ACC112 (cell line): ENCODE data around the gene LCK.
A peak's percentile ranks its signal among the peaks of the same experiment; 100 is the strongest.
"Not testable (repeated sequence)": the region's sequence is repeated elsewhere in the genome, so short reads cannot be mapped to it uniquely, and the experiment has no call there.

ENCODE experiments used
- H2AFZ ChIP-seq: fragments of 200-600 bp; sonication (generic); one replicate; pipeline ENCODE4 v1.6.0; 2017; ENCODE audit warnings: antibody characterized with exemption, low read length; ENCODE audit not compliant: unreplicated experiment
- H3K27ac ChIP-seq: fragments of 200-600 bp; sonication (generic); 2 replicates; pipeline ENCODE4 v1.5.1; 2014; ENCODE audit warnings: low read depth, mild to moderate bottlenecking, antibody characterized with exemption, low read length, moderate library complexity
- H3K27me3 ChIP-seq: fragments of 200-600 bp; sonication (generic); 2 replicates; pipeline ENCODE4 v1.6.1; 2014; ENCODE audit warnings: mild to moderate bottlenecking, antibody characterized with exemption, low read length, moderate library complexity, mixed read lengths; ENCODE audit not compliant: insufficient read depth
- H3K36me3 ChIP-seq: fragments of 200-600 bp; sonication (generic); 2 replicates; pipeline ENCODE4 v1.6.1; 2016; ENCODE audit warnings: mild to moderate bottlenecking, antibody characterized with exemption, low read length, moderate library complexity, mixed read lengths; ENCODE audit not compliant: insufficient read depth
- H3K4me1 ChIP-seq: fragments of 200-600 bp; sonication (generic); one replicate; pipeline ENCODE4 v1.6.1; 2016; ENCODE audit warnings: low read length, mixed read lengths; ENCODE audit not compliant: insufficient read depth, unreplicated experiment, control insufficient read depth
- H3K4me3 ChIP-seq: fragments of 200-600 bp; sonication (generic); 2 replicates; pipeline ENCODE4 v1.5.1; 2014; ENCODE audit warnings: mild to moderate bottlenecking, low read depth, low read length
- H3K79me2 ChIP-seq: fragments of 200-600 bp; sonication (generic); one replicate; pipeline ENCODE4 v1.6.0; 2016; ENCODE audit warnings: low read length; ENCODE audit not compliant: control insufficient read depth, unreplicated experiment, insufficient read depth

The LCK gene

DNA sequence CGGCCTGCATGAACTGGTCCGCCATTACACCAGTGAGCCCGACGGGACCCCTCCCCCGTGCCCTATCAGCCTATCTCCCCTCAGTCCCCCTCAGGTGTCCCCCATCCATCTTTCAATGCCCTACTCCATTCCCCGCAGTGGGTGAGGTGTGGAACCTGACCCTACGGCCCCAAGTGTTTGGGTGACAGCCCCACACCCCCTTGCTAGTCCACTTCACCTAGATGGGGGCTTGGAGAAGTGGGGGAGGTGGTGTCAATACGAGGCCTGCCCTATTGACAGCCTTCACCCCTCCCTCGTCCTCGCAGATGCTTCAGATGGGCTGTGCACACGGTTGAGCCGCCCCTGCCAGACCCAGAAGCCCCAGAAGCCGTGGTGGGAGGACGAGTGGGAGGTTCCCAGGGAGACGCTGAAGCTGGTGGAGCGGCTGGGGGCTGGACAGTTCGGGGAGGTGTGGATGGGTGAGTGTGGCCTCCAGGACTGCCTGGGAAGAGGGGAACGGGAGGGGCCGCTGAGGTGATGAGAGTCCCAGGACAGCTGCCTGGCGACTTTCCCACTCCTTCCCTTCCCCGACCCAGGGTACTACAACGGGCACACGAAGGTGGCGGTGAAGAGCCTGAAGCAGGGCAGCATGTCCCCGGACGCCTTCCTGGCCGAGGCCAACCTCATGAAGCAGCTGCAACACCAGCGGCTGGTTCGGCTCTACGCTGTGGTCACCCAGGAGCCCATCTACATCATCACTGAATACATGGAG lies 25.1 kb downstream of the LCK start:
- no peak overlapping the region for H3K4me3 ChIP-seq
- no peaks in the 10 kb centered on the region for H3K79me2 ChIP-seq
- peaks cover 43% of the 10 kb centered on the region for H3K27me3 ChIP-seq
- no peak overlapping the region for H2AFZ ChIP-seq
- no peaks in the 10 kb centered on the region for H3K36me3 ChIP-seq
- H3K27ac ChIP-seq, result no peak overlapping the region
- H3K4me1 ChIP-seq, result no peaks in the 10 kb centered on the region

DNA sequence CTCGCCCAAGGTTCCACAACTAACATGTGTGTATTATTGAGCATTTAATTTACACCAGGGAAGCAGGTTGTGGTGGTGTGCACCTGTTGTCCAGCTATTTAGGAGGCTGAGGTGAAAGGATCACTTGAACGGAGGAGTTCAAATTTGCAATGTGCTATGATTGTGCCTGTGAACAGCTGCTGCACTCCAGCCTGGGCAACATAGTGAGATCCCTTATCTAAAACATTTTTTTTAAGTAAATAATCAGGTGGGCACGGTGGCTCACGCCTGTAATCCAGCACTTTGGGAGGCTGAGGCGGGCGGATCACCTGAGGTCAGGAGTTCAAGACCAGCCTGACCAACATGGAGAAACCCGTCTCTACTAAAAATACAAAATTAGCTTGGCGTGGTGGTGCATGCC lies 33.7 kb downstream of the LCK start:
- not testable (repeated sequence) for H3K4me3 ChIP-seq, H3K4me1 ChIP-seq, H3K36me3 ChIP-seq, H3K27ac ChIP-seq, H2AFZ ChIP-seq, H3K27me3 ChIP-seq, H3K79me2 ChIP-seq

DNA sequence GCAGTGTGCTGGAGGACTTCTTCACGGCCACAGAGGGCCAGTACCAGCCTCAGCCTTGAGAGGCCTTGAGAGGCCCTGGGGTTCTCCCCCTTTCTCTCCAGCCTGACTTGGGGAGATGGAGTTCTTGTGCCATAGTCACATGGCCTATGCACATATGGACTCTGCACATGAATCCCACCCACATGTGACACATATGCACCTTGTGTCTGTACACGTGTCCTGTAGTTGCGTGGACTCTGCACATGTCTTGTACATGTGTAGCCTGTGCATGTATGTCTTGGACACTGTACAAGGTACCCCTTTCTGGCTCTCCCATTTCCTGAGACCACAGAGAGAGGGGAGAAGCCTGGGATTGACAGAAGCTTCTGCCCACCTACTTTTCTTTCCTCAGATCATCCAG lies 34.6 kb downstream of the LCK start:
- H3K79me2 ChIP-seq, result no peaks in the 10 kb centered on the region
- no peak overlapping the region for H2AFZ ChIP-seq
- H3K36me3 ChIP-seq, result no peaks in the 10 kb centered on the region
- no peak overlapping the region for H3K27ac ChIP-seq
- H3K4me3 ChIP-seq, result no peak overlapping the region
- H3K27me3 ChIP-seq, result no peaks in the 10 kb centered on the region
- H3K4me1 ChIP-seq, result no peaks in the 10 kb centered on the region

DNA sequence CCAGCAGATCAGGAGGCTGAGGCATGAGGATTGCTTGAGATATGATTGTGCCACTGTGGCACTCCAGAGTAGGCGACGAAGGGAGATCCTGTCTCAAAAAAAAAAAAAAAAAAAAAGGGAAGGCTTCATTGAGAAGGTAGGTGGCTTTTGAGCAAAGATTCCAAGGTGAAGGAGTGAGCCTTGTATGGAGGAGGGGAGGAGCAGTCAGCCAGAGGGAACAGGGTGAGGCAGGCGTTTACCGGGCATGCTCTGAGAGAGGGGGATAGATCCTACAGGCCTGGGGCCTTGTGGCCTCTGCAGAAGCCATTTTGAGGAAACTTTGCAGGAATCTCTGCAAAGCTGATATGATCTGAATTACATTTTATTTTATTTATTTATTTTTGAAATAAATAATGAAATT lies 35.7 kb downstream of the LCK start:
- H3K79me2 ChIP-seq, result no peaks in the 10 kb centered on the region
- no peak overlapping the region for H2AFZ ChIP-seq
- H3K36me3 ChIP-seq, result no peaks in the 10 kb centered on the region
- peaks cover 6% of the 10 kb centered on the region for H3K4me1 ChIP-seq
- no peak overlapping the region for H3K4me3 ChIP-seq
- H3K27me3 ChIP-seq, result no peaks in the 10 kb centered on the region
- H3K27ac ChIP-seq, result no peak overlapping the region

DNA sequence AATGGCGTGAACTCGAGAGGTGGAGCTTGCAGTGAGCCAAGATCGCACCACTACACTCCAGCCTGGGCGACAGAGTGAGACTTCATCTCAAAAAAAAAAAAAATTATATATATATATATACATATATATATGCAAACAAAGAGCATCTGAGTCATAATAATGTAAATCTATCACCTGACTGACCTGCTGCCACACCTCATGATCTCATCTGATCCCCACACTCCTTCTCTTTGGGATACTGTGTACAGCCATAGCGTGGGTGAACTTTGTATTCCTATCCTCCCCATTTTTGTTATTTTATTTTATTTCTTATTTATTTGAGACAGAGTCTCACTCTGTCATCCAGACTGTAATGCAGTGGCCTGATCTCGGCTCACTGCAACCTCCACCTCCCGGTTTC lies 38.2 kb downstream of the LCK start:
- Histone ChIP-seq H3K79me2 (peaks cover 14% of the 10 kb centered on the region), H3K27ac (no peak overlapping the region), H3K4me3 (no peak overlapping the region), H2AFZ (no peak overlapping the region), H3K4me1 (peaks cover 6% of the 10 kb centered on the region), H3K36me3 (no peaks in the 10 kb centered on the region), H3K27me3 (no peaks in the 10 kb centered on the region)

DNA sequence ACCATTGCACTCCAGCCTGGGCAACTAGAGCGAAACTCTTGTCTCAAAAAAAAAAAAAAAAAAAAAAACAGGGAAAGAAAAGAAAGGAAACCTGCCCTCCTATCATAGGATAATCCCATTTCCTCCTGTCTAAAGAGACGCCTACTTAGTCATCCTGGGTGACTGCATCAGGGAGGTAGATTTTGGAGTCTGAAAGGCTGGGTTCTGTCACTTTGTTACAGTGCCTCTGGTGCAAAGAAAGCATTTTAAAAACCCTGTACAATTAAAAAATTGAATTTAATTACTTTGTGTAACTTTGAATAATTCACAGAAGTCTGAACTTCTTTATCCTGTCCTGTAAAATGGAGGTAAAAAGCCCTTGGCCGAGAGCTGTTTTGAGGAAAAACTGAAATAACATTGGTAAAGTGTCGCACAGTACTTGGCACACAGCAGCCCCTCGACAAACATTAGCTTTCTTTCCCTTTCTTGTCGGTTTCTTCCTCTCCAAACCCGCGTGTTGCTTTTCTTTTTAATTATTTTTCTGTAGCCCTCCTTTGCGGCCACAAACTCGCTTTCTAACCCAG lies 40.2 kb downstream of the LCK start:
- Histone ChIP-seq H3K4me1 (peaks cover 6% of the 10 kb centered on the region), H3K27ac (peak overlapping the region; percentile 20), H3K4me3 (peak overlapping the region; percentile 91), H3K79me2 (peaks cover 21% of the 10 kb centered on the region), H2AFZ (peak overlapping the region; percentile 69), H3K36me3 (no peaks in the 10 kb centered on the region), H3K27me3 (no peaks in the 10 kb centered on the region)

DNA sequence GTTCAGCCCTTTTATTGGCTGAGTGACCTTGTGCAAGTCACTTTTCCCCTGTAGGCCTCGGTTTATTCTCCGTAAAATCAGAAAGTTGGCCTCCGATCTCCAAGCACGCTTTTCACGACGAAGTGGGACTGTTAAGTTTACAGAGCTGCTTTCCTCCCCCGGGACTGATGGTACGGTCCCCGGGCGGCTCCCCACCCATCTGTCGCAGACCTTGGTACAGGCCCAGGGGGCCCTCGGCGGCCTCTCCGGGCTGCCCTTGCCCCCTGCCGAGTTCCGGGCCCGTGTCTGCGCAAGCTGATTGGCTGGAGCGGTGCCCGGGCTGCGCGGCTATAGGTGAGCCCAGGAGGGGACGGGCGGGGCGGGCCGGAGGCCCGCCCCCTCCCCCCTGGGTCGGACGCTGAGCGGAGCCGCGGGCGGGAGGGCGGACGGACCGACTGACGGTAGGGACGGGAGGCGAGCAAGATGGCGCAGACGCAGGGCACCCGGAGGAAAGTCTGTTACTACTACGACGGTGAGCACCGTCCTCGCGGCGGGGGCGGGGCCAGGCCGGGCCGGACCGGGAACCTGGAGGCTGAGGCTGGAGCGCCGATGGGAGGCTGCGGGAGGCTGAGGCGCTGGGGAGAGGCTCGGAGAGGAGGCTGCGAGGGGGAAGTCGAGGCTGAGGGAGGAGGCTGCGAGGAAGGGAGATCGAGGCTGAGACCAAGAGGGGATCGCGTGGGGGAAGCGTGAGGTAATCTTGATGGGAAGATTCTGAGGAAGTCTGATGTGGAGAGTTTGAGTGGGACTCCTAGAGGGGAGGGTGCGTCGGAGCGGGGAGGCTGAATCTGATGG lies 40.9 kb downstream of the LCK start, which contains the start of gene HDAC1:
Gene HDAC1 (plus strand): TSS at position 376 of the 831 bp plus-strand sequence. CDS start 87 bp downstream, at position 463.
- Histone ChIP-seq H3K36me3 (no peaks in the 10 kb centered on the region), H3K79me2 (peaks cover 27% of the 10 kb centered on the region), H3K27ac (peak within 1 kb of the TSS; percentile 20), H3K27me3 (no peaks in the 10 kb centered on the region), H2AFZ (peak within 1 kb of the TSS; percentile 90), H3K4me1 (peaks cover 6% of the 10 kb centered on the region), H3K4me3 (peak within 1 kb of the TSS; percentile 91)

DNA sequence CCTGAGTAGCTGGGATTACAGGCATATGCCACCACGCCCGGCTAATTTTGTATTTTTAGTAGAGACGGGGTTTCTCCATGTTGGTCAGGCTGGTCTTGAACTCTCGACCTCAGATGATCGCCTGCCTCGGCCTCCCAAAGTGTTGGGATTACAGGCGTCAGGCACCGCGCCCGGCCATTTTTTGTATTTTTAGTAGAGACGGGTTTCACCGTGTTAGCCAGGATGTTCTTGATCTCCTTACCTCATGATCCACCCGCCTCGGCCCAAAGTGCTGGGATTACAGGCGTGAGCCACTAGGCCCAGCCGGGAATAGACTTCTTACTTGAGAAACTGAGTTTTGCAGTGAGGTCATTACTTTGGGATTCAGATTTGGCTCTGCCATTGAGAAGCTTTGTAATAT lies 47.1 kb downstream of the LCK start:
- H3K36me3 ChIP-seq, H3K4me3 ChIP-seq, H3K27ac ChIP-seq, H2AFZ ChIP-seq, H3K4me1 ChIP-seq, H3K27me3 ChIP-seq: not testable (repeated sequence)
- H3K79me2 ChIP-seq, result peaks cover 30% of the 10 kb centered on the region

DNA sequence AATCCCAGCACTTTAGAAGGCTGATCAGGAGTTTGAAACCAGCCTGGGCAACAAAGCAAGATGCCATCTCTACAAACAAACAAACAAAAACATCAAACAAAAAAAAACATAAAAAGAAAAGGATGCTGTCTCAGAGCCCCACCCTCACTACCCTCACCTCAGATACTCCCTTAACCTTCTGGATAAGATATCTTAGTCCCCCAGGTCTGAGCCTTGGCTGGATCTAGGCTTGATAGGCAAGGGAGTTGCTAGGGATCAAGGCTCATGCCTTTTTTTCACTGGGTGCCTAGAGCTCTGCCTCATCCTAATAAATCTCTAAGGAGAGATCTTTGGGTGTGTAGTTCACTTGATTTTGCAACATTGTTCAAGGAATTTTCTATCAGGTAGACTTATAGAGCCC lies 48.3 kb downstream of the LCK start:
- H3K36me3 ChIP-seq, result peaks cover 18% of the 10 kb centered on the region

DNA sequence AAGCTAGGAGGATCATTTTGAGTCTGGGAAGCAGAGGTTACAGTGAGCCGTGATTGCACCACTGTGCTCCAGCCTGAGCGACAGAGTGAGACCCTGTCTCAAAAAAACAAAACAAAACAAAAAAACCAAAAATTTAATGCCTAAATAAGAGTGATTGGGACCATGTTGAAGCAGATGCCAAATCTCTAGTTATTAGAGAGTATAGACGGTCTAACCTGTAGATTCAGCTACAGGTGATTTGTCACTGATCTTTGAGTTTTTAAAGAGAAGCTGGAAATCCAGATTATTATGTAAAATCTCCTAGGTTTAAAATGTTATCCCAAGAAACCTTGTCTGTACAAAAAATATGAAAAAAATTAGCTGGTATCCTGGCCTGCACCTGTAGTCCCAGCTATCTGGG lies 52.3 kb downstream of the LCK start:
- Histone ChIP-seq H3K36me3 (peaks cover 31% of the 10 kb centered on the region), H3K27me3 (no peaks in the 10 kb centered on the region), H3K4me3 (no peak overlapping the region), H2AFZ (no peak overlapping the region), H3K4me1 (peaks cover 13% of the 10 kb centered on the region), H3K79me2 (peaks cover 7% of the 10 kb centered on the region), H3K27ac (no peak overlapping the region)

More for the DNA sequence above, 48.3 kb downstream of the LCK start:
- Histone ChIP-seq H3K4me1 (no peaks in the 10 kb centered on the region), H3K79me2 (peaks cover 29% of the 10 kb centered on the region), H3K27ac (no peak overlapping the region), H3K27me3 (no peaks in the 10 kb centered on the region), H2AFZ (no peak overlapping the region), H3K4me3 (no peak overlapping the region)
